ENCODE results near the gene INO80.

INO80 gene

GRCh38 chr15:41042851-41043250 is 73.2 kb downstream of the INO80 start:
- TF ChIP-seq CTCF (IDR thresholded peaks at IDR 0.05; ENCODE audit: extremely low read depth, missing control alignments) = no peak
- DNase-seq (ENCODE audit: low spot score) = no peak

GRCh38 chr15:41039121-41039520 is 77.0 kb downstream of the INO80 start:
- DNase-seq (ENCODE audit: low spot score) = no peak
- TF ChIP-seq CTCF (IDR thresholded peaks at IDR 0.05; ENCODE audit: extremely low read depth, missing control alignments) = no peak

GRCh38 chr15:41032079-41032328 is 84.1 kb downstream of the INO80 start:
- no peak for DNase-seq (ENCODE audit: low spot score)
- TF ChIP-seq CTCF (IDR thresholded peaks at IDR 0.05; ENCODE audit: extremely low read depth, missing control alignments) = no peak

- no peak for TF ChIP-seq CTCF (IDR thresholded peaks at IDR 0.05; ENCODE audit: extremely low read depth, missing control alignments)
- no peak for DNase-seq (ENCODE audit: low spot score)
Observed at GRCh38 chr15:41031232-41032078, 84.6 kb downstream of the INO80 start.

- no peak for TF ChIP-seq CTCF (IDR thresholded peaks at IDR 0.05; ENCODE audit: extremely low read depth, missing control alignments)
- DNase-seq (ENCODE audit: low spot score) = no peak
Observed at GRCh38 chr15:41028853-41029252, 87.2 kb downstream of the INO80 start.

GRCh38 chr15:41025393-41025792 is 90.7 kb downstream of the INO80 start:
- DNase-seq (ENCODE audit: low spot score) = no peak
- TF ChIP-seq CTCF (IDR thresholded peaks at IDR 0.05; ENCODE audit: extremely low read depth, missing control alignments) = no peak

GRCh38 chr15:41024885-41025284 is 91.2 kb downstream of the INO80 start:
- no peak for DNase-seq (ENCODE audit: low spot score)
- no peak for TF ChIP-seq CTCF (IDR thresholded peaks at IDR 0.05; ENCODE audit: extremely low read depth, missing control alignments)
